ENCODE measurements around the gene NSUN7. TPM values are rescaled to one million over a fixed set of nuclear protein-coding genes. Genes with fewer than 3 reads are reported as not detected.
A peak's percentile ranks its signal among the peaks of the same experiment; 100 is the strongest.

NSUN7 gene
- total RNA-seq, 2 experiments from 2014 or later, result 0.14 to 0.39 TPM

DNA sequence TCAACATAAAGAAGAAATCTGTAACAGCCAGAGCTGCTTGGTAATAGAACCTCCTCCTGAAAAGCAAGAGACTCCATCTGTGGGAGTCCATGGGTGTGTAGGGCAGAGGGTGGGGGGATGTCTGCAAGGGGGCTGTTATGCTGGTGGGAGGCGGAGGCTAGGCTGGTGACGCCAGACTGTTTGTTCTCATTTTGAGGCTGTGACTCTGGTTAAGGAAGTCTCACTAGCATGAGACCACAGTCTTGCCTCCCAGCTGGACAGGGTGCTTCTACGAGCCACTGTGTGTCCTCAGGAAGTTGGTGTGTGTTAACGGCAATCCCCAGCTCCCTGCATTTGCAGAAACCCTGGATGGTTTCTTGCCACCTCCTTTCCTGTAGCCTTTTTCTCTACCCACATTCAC, 79.8 kb downstream of the NSUN7 start:
- ChIA-PET CTCF (interaction anchor here (0.7 kb wide), 1 partner anchor 12 kb away, joined by 3 read pairs; no protein-coding TSS in a partner anchor), POLR2A (no interaction called here)
- no peaks in the 10 kb centered on the region for H3K36me3 ChIP-seq (ENCODE audit: insufficient read depth, low read length)
- no peaks in the 10 kb centered on the region for H3K4me1 ChIP-seq (ENCODE audit: insufficient read depth, low read length)
- no peaks in the 10 kb centered on the region for H3K27me3 ChIP-seq (ENCODE audit: control insufficient read depth in 1 of 2, insufficient read depth in 2 of 2, low read length in 2 of 2)
- H3K27ac Mint-ChIP-seq, result no peak overlapping the region
- no peak overlapping the region for H3K4me3 Mint-ChIP-seq
- intact Hi-C loops (cut with DNase I, micrococcal nuclease), result no loop called here
- no peaks in the 10 kb centered on the region for H3K36me3 Mint-ChIP-seq (ENCODE audit: low read depth)
- H3K9me3 Mint-ChIP-seq, result no peaks in the 10 kb centered on the region
- no peak overlapping the region for H3K27ac ChIP-seq (ENCODE audit: low read depth in 1 of 2, low read length in 2 of 2)
- no peaks in the 10 kb centered on the region for H3K4me1 Mint-ChIP-seq (ENCODE audit: low read depth)
- no peak for ATAC-seq (ENCODE audit: poor library complexity)
- peak in 1 of 14 experiments; percentile 12 for DNase-seq
- TF ChIP-seq, protein P1, sequence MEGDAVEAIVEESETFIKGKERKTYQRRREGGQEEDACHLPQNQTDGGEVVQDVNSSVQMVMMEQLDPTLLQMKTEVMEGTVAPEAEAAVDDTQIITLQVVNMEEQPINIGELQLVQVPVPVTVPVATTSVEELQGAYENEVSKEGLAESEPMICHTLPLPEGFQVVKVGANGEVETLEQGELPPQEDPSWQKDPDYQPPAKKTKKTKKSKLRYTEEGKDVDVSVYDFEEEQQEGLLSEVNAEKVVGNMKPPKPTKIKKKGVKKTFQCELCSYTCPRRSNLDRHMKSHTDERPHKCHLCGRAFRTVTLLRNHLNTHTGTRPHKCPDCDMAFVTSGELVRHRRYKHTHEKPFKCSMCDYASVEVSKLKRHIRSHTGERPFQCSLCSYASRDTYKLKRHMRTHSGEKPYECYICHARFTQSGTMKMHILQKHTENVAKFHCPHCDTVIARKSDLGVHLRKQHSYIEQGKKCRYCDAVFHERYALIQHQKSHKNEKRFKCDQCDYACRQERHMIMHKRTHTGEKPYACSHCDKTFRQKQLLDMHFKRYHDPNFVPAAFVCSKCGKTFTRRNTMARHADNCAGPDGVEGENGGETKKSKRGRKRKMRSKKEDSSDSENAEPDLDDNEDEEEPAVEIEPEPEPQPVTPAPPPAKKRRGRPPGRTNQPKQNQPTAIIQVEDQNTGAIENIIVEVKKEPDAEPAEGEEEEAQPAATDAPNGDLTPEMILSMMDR (IDR thresholded peaks at IDR 0.05), result no peak
- no peak overlapping the region for H3K4me3 ChIP-seq (ENCODE audit: low read length)
- H3K27me3 Mint-ChIP-seq, result no peaks in the 10 kb centered on the region
- H3K9me3 ChIP-seq (ENCODE audit: control insufficient read depth in 1 of 2, insufficient read depth in 1 of 2, low read length in 2 of 2), result peaks cover 0 to 3% of the 10 kb centered on the region in 2 experiments

DNA sequence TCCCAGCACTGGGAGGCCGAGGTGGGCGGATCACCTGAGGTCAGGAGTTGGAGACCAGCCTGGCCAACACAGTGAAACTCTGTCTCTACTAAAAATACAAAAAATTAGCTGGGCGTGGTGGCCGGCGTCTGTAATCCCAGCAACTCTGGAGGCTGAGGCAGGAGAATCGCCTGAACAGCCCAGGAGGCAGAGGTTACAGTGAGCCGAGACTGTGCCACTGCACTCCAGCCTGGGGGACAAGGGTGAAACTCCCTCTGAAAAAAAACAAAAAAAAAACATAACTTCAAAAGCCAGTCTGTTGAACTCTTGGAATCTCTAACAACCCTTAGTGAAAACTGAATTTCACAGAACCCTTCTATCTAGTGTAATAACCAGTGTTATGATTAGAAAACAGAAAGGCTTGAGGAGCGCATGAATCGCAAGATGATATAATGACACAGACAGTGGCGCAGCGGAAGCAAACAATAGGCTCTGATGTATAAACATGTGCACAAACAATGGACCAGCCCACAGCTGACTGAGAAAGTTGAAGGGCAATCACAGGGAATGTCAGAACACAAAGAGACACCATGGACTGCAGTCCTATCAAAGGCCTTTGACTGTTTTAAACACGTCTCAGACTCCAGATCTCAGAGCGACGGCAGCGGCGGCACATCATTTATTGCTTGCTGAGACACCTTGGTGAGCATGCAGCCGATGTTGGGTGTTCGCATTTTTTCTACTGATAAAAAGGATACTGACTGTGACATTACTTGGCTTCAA, 81.6 kb downstream of the NSUN7 start:
- Histone ChIP-seq H3K4me1 (ENCODE audit: insufficient read depth, low read length) (no peaks in the 10 kb centered on the region), H3K9me3 (ENCODE audit: control insufficient read depth in 1 of 2, insufficient read depth in 1 of 2, low read length in 2 of 2) (peaks cover 0 to 3% of the 10 kb centered on the region in 2 experiments), H3K4me3 (ENCODE audit: low read length) (no peak overlapping the region), H3K27me3 (ENCODE audit: control insufficient read depth in 1 of 2, insufficient read depth in 2 of 2, low read length in 2 of 2) (no peaks in the 10 kb centered on the region), H3K36me3 (ENCODE audit: insufficient read depth, low read length) (no peaks in the 10 kb centered on the region), H3K27ac (ENCODE audit: low read depth in 1 of 2, low read length in 2 of 2) (no peak overlapping the region)
- H3K4me3 Mint-ChIP-seq, result no peak overlapping the region
- TF ChIP-seq, protein P1 (IDR thresholded peaks at IDR 0.05), result no peak
- no peak for ATAC-seq (ENCODE audit: poor library complexity)
- ChIA-PET POLR2A (no interaction called here), CTCF (no interaction called here)
- H3K4me1 Mint-ChIP-seq (ENCODE audit: low read depth), result no peaks in the 10 kb centered on the region
- no peak overlapping the region for H3K27ac Mint-ChIP-seq
- no peaks in the 10 kb centered on the region for H3K9me3 Mint-ChIP-seq
- no peaks in the 10 kb centered on the region for H3K27me3 Mint-ChIP-seq
- no peak for DNase-seq
- H3K36me3 Mint-ChIP-seq (ENCODE audit: low read depth), result no peaks in the 10 kb centered on the region
- intact Hi-C loops (cut with DNase I, micrococcal nuclease), result no loop called here

DNA sequence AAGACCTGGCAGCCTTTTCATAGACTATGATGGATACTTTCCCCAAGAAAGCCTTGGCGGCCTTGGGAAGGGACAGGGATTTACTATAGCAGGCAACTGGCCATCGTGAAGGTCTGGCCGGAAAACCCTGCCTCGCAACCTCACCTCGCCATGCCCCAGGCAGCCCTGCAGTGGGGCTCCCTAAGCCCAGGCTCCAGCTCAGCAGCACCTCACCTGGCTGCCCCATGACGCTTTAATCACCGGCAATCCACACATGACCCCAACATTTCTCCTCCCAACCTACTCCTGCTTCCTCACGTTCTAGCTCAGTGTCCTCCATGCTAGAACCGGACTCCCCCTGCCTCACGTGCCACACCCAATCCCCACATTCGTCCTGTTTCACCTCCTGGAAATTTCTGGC, 82.4 kb downstream of the NSUN7 start:
- no peaks in the 10 kb centered on the region for H3K27me3 Mint-ChIP-seq
- ATAC-seq (ENCODE audit: poor library complexity), result no peak
- CTCF ChIA-PET, result no interaction called here
- Histone ChIP-seq H3K27ac (ENCODE audit: low read depth in 1 of 2, low read length in 2 of 2) (no peak overlapping the region), H3K4me1 (ENCODE audit: insufficient read depth, low read length) (no peaks in the 10 kb centered on the region), H3K36me3 (ENCODE audit: insufficient read depth, low read length) (no peaks in the 10 kb centered on the region), H3K9me3 (ENCODE audit: control insufficient read depth in 1 of 2, insufficient read depth in 1 of 2, low read length in 2 of 2) (peaks cover 0 to 3% of the 10 kb centered on the region in 2 experiments), H3K4me3 (ENCODE audit: low read length) (no peak overlapping the region), H3K27me3 (ENCODE audit: control insufficient read depth in 1 of 2, insufficient read depth in 2 of 2, low read length in 2 of 2) (no peaks in the 10 kb centered on the region)
- POLR2A ChIA-PET, result no interaction called here
- no peaks in the 10 kb centered on the region for H3K9me3 Mint-ChIP-seq
- H3K27ac Mint-ChIP-seq, result no peak overlapping the region
- H3K36me3 Mint-ChIP-seq (ENCODE audit: low read depth), result no peaks in the 10 kb centered on the region
- TF ChIP-seq, protein P1 (IDR thresholded peaks at IDR 0.05), result no peak
- H3K4me1 Mint-ChIP-seq (ENCODE audit: low read depth), result no peaks in the 10 kb centered on the region
- intact Hi-C loops (cut with DNase I, micrococcal nuclease), result no loop called here
- no peak for DNase-seq
- H3K4me3 Mint-ChIP-seq, result no peak overlapping the region

Measured in CD4-positive, alpha-beta T cell (primary cell).